HG02642 (cell line): ENCODE results near the gene DAPK3.
"Not testable (repeated sequence)": the region's sequence is repeated elsewhere in the genome, so short reads cannot be mapped to it uniquely, and the experiment has no call there.

Experiments
- ATAC-seq: cut with Tn5 transposase; IDR thresholded peaks from one replicate; pipeline ENCODE4 v1.9.1; 2021; ENCODE audit warnings: mild to moderate bottlenecking; ENCODE audit not compliant: unreplicated experiment, poor library complexity

DAPK3 gene

DNA sequence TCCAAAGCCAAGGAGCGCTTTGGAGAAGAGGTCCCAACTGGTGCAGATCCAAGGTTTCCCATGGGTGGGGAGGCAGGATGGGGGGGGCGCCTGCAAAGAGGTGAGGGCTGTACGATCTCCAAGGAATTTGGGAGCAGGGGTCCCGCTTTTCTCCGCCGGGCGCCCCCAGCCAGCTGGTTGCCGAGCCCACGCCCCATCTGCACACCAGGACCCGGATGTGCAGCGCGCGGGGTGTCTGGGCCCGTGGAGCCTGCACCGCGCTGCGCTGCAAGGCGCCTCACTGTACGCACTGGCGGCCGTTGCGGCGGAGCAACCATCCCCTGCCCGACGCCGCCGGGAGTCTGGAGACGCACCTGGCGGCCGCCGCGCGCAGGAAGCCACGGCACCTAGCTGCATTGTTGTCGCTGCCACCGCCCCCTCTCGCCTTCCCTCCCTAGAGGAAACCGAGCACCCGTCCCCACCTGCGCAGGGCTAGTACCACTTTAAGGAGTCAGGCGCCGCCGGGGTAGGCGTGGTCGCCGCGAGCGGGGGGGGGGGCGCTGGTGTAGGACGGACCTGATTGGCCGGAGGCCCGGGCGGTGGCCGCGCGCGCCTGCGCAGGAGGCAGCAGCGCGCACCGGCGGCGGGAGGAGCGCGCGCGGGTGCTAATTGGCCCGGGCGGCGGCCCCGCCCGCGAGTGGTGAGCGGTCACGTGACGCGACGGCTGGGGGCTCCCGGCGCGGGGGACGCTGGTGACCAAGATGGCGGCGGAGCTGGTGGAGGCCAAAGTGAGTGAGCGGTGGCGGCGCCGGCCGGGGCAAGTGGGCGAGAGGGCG is 36.3 kb upstream of the DAPK3 start, which contains the start of gene PIAS4:
TSS of gene PIAS4 (plus strand) at position 716 of the 815 bp plus-strand sequence. CDS start at position 741, 25 bp downstream.
- peak; percentile 90 for ATAC-seq

DNA sequence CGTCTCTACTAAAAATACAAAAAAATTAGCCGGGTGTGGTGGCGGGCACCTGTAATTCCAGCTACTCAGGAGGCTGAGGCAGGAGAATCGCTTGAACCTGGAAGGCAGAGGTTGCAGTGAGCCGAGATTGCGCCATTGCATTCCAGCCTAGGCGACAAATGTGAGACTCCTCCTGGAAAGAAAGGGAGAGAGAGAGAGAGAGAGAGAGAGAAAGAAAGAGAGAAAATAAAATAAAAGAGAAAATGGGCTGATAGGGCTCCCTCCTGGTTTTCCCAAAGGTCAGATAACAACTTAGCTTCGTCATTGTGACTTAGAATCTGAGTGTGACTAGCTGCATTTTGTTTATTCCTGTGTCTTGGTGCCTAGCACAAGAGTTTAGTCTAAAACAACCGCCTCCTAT is 34.5 kb upstream of the DAPK3 start:
- not testable (repeated sequence) for ATAC-seq

DNA sequence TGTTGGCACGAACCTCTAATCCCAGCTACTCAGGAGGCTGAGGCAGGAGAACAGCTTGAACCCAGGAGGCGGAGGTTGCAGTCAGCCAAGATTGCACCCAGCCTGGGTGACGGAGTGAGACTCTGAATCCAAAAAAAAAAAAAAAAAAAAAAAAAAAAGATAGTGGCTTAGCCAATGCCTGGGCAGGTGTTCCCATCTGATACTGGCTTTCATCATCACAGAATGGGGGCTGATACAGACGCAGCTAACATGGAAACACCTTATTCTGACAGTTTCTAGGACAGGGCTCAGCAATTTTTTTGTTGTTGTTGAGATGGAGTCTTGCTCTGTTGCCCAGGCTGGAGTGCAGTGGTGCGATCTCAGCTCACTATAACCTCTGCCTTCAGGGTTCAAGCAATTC is 29.9 kb upstream of the DAPK3 start:
- not testable (repeated sequence) for ATAC-seq

DNA sequence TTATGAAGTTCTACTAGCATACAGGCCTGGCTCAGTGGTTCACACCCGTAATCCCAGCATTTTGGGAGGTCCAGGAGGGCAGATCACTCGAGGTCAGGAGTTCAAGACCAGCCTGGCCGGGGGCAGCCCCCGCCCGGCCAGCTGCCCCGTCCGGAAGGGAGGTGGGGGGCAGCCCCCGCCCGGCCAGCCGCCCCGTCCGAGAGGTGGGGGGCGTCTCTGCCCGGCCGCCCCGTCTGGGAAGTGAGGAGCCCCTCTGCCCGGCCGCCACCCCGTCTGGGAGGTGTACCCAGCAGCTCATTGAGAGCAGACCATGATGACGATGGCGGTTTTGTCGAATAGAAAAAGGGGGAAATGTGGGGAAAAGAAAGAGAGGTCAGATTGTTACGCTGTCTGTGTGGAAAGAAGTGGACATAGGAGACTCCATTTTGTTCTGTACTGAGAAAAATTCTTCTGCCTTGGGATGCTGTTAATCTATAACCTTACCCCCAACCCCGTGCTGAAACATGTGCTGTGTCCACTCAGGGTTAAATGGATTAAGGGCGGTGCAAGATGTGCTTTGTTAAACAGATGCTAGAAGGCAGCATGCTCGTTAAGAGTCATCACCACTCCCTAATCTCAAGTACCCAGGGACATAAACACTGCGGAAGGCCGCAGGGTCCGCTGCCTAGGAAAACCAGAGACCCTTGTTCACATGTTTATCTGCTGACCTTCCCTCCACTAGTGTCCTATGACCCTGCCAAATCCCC is 27.9 kb upstream of the DAPK3 start:
- not testable (repeated sequence) for ATAC-seq

DNA sequence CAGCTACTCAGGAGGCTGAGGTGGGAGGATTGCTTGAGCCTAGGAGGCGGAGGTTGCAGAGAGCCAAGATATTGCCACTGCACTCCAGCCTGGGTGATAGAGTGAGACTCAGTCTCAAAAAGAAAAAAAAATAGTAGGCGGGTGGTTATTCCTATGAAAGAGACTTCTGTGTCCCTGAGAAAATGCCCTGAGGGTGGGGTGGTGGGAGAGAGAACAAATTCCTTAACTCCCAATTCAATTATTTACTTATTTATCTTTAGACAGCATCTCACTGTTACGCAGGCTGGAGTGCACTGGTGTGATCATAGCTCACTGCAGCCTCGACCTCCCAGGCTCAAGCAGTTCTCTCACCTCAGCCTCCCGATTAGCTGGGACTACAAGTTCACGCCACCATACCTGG is 24.7 kb upstream of the DAPK3 start:
- no peak for ATAC-seq

DNA sequence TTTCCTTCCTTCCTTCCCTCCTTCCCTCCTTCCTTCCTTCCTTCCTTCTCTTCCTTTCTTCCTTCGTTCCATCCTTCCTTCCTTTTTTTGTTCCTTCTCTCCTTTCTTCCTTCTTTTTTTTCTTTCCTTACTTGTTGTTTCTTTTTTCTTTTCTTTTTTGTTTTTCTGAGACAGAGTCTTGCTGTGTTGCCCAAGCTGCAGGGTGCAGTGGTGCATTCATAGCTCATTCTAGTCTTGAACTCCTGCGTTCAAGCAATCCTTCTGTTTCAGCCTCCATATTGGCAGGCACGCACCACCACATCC is 19.9 kb upstream of the DAPK3 start:
- no peak for ATAC-seq

DNA sequence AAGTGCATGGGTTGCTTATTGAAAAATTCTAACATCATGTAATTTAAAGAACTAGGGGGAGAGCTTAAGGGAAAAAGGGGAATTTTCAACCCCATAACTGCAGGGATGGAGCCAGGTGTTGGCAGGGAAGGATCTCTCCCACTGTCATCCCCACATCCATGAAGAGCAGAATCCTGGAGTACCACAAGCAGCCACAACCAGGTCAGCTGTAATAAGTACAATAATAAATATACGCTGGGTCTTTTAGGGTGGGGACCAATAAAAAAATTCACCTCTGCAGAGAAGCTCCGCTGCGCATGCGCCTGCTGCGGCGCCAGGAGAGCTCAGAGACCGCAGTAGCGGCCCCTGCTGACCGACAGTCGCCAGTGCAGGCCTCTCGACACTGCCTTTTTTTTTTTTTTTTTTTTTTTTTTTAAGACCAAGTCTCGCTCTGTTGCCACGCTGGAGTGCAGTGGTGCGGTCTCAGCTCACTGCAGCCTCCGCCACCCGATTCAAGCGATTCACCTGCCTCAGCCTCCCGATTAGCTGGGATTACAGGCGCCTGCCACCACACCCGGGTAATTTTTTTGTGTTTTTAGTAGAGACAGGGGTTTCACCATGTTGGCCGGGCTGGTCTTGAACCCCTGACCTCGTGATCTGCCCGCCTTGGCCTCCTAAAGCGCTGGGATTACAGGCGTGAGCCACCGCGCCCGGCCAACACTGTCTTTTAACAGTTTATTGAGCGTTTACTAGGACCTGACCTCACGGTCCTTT is 16.9 kb upstream of the DAPK3 start:
- ATAC-seq: peak; percentile 40

DNA sequence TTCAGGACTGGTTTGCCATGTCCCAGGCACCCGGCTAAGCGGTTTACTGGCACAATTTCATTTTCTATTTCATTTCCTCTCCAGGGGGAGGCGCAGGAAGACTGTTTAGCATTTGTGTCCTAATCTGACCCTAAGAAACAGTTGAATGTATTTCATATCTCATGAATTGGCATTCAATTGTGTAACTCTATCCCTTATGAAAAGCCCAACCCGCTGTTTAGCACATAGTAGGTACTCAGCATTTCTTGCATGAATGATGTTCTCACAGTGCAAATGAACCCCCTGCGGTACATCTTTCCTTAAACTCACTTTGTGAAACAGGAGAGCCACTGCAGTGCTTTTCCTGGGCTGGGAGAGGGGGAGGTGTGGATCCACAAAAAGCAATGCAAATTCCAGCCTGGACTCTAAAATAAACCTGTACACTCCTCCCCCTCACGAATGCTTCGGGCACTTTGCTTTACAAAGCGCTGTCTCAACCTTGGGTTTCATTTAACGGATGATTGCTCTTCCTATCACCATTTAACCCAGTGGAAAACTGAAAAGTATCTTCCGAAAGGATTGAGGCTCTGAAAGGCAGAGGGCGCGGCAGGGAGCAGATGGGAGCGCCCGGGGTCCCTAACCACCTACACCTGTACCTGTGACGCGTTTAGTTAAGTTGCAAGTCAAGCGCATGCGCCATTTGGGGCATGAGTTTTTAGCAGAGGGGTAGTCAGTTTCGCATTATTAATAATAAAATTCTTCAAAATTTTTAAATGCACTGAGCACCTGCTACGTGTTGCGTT is 15.6 kb upstream of the DAPK3 start:
- no peak for ATAC-seq

DNA sequence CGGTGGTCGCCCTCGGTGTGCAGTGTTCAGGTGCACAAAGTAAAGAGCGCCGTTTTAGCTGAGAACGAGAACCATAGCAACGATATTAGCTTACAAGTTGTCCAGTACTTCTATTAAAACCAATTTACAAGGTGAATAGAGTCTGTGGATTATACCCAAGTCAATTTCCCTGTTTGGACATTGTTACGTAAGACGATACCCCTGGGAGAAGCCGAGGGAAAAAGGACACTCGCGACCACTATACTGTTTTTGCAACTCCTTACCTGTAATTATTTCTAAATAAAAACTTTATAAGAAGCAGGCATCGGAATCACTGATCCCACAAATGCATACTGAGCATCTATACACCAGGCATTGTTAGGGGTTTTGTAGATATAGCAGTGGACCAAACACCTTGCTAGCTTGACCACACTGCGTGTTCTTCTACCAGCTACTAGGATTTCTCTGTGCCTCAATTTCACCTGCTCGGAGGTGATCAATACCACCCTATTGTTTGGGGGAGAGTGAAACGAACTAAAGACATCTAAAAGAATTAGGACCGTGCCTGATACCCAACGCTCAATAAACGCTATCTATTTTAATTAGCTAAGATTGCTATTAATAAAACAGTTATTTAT is 14.9 kb upstream of the DAPK3 start:
- ATAC-seq: no peak

DNA sequence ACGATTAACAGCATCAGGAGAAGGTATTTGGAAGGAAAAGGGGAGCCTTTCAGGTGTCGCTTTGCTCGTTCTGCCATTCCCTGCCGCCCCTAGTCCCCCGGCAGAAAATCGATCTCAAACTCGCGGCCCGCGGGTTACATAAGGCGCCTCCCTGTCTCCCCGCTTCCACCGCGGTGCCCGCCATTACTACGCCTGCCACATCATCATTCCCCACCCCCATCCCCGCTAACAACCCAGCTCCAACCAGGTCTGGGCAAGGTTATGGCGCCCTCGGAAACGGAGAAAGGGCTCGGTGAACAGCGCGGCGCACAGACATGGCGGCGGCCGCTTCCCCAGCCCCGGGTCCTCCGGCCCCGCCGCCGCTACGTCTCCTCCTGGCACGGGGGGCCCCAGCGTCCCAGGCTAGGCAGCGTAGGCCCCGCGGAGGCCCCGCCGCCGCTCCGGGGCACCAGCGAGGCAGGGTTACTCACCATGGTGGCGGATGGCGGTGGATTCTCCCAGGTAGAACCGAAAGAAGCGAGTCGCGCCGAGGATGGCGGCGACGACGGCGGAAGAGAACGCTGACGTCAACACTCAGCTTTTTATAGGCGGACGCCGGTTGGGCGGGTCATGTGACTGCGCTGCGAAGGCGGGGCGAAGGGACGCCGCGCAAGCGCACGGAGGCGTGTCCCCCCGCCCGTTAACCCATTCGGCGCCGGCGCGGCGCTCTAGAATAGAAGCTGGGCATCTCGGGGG is 14.2 kb upstream of the DAPK3 start, which contains the start of gene EEF2:
TSS of gene EEF2 (minus strand) at position 556 of the 735 bp plus-strand sequence. CDS start at position 473, 83 bp downstream.
- ATAC-seq: peak; percentile 58

DNA sequence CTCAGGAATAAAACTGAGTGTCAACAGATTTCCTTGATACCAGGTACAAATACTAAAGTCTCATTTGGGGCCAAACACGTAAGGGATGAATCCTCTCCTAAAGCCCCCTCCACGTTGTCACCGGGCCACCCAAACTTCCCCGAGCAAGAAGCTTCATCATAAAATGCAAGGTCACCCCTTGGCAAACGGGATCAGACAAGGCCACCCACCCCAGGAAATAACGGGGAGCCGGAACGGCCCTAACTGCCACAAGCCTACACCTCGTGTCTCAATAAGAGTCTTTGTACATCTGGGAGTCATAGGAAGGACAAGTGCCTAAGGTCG is 13.6 kb upstream of the DAPK3 start:
- no peak for ATAC-seq

DNA sequence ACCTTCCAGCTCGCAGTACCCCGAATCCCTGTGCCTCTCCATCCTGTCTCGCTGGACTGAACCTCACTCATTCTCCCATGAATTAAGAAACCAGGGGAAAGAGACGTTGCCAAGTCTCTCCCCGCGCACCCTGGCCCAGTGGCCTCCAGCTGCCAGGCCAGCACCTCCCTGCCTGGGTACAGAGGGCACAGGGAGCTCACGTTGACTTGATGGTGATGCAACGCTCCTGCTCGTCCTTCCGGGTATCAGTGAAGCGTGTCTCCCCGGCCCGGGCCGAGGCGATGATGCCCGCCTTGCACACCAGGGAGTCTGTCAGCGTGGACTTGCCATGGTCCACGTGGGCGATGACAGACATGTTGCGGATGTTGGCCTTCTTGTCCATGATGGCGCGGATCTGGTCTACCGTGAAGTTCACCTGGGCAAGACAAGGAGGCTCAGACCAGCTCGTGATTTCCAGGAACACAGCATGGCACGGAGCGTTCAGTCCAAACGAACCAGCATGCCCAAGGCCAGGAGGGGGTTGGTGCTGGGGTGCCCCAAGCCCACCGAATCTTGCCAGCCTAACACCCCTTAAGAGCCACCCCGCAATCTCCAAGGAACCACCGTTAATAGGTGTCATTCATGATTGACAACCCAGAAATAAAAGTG is 13.2 kb upstream of the DAPK3 start:
- ATAC-seq: no peak

DNA sequence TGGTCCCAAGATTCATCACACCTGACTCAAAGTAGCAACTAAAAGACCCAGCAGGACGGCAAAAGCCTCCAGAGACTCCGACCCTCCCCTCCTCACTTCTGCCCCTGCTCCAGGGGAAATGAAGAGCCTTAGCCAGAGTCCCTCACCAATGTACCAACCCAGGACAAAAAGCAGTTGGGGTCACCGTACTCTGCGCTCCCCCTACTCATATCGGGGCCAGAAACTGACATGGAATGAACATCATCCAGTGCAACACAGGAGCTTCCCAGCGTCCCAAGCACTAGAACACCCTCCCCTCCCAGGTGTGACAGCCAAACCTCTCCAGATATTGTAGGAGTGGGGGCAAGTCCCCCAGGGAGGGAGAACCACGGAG is 12.6 kb upstream of the DAPK3 start:
- ATAC-seq: no peak

DNA sequence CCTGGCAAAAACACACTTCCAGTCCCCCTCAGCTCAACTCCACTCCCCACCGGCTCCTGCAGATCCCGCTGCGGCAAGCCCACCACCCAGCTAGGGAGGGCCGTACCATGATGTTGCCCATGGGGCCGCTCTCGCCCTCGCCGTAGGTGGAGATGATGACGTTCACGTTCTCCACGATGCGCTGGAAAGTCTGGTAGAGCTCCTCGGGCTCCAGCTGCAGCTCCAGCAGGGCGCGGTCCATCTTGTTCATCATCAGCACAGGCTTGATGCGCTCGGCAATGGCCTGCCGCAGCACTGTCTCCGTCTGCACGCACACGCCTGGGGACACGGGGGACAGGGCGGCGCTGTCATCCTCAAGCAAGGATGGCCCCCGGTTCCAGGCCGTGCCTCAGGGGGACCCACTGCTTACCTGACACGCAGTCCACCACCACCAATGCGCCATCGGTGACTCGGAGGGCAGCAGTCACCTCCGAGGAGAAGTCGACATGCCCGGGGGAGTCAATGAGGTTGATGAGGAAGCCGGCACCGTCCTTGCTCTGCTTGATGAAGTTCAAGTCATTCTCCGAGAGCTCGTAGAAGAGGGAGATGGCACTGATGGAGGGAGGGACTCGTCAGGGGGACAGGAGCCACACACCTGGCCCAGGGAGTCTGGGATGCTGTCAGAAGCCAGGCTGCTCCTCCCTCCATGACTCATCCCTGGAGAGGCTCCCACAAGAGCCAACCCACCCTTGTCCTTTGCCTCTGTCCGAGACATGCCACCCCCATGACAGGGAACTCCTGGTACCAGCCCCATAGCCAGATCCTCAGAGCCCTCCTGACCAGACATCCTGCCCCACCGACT is 12.0 kb upstream of the DAPK3 start:
- no peak for ATAC-seq

DNA sequence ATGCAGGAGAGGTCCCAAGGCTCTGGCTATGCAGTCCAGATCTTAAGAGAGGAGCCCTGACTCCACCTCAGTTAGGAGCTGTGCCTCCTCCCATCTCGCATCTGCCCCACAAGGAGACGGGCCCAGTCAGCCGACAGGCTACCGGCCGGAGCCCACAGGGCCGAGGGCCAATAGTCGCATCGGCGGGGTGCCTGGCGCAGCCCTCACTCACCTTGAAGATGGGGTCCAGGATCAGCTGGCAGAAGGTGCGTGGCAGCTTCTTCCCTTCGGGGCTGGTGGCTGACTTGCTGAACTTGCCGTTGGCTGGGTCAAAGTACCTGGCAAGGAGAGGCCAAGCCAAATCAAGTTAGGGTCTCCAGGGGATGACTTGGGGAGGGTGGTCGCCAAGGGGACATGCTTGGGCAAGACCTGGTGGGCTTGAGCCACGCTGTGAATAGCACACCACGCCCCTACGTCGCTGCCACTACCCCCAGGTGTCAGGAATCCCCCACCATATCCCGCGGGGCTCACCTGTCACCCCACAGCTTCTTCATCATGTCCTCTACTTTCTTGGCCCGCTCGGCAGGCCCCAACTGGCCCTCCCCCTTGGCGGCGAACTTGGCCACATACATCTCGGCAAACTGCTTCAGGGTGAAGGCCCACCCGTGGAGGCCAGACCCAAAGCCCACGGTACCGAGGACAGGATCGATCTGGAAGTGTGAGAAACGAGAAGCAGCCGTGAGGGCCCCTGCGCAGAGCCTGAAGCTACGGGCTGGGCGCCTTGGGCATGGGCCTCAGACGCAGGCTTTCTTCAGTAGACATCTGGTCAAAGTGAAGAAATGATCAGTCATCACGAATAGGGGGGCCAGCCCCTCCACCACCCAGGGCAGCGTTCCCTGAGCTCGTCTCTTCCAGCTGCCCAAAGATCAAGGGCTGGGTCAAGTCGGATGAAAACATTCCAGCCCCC is 11.1 kb upstream of the DAPK3 start:
- no peak for ATAC-seq

DNA sequence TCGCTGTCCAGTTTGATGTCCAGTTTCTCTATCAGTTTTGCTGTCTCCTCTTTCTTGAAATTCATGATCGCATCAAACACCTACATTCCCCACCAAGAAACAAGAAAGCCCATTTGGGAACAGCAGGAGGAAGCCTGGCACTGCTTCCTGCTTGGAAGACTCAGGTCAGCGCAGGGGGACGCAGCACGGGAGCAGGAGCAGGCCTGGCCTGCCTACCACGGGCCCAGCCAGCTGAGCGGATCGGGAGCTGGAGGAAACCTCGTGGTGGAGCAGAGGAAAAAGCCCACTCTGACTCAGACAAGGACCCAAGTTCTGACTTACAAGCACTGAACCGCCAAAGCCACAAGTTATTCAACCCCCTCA is 10.5 kb upstream of the DAPK3 start:
- ATAC-seq: no peak
